BJ (cell line): Measurements from ENCODE around the gene ITGA5. TPM values are rescaled to one million over a fixed set of nuclear protein-coding genes. Genes with fewer than 3 reads are reported as not detected.
A peak's percentile ranks its signal among the peaks of the same experiment; 100 is the strongest.

Experiments used
- CTCF ChIA-PET: fragments of 350-600 bp; formaldehyde crosslinking; extraction: SDS; loops from one replicate; lab custom pipeline; 2021; ENCODE audit warnings: antibody characterized with exemption, inconsistent platforms; lab: Yijun Ruan, JAX
- POLR2A ChIA-PET: fragments of 300-600 bp; sonication (Branson Sonifier 250); formaldehyde crosslinking; extraction: SDS; loops from one replicate; lab custom pipeline; 2021; ENCODE audit warnings: antibody characterized with exemption; lab: Charles Lee
- DNase-seq: peaks from one replicate; pipeline ENCODE4 v3.0.0-alpha.2; 2011; ENCODE audit warnings: low read depth
- H3K27me3 ChIP-seq: 2 replicates; pipeline ENCODE4 v1.6.0; 2011; ENCODE audit warnings: low read length; ENCODE audit not compliant: control insufficient read depth, insufficient read depth
- H3K36me3 ChIP-seq: 2 replicates; pipeline ENCODE4 v1.5.1; 2011; ENCODE audit warnings: low read length; ENCODE audit not compliant: control insufficient read depth, insufficient read depth
- H3K4me3 ChIP-seq: 2 replicates; pipeline ENCODE4 v1.5.1; 2011; ENCODE audit warnings: low read depth, mild to moderate bottlenecking, control low read depth, low read length
- CTCF ChIP-seq: IDR thresholded peaks from 2 replicates; pipeline ENCODE4 v1.5.1; 2011; ENCODE audit warnings: low read depth, mild to moderate bottlenecking, control low read depth, inconsistent platforms, low read length, moderate library complexity; ENCODE audit not compliant: insufficient read depth
- polyA plus RNA-seq: library from polyadenylated mRNA; depleted of rRNA; stranded (reverse); fragments of >200 nt; gene quantifications from 2 replicates; pipeline ENCODE4 v1.2.3, GENCODE V29; 2011

The ITGA5 gene
- polyA plus RNA-seq, 1 experiment, result 375 TPM

GRCh38 chr12:54390668-54391551 lies 28.2 kb downstream of the ITGA5 start:
- Histone ChIP-seq H3K36me3 (peaks cover 12% of the 10 kb centered on the region), H3K27me3 (no peaks in the 10 kb centered on the region), H3K4me3 (no peak overlapping the region)
- DNase-seq, result no peak
- ChIA-PET CTCF (interaction anchor here (1.7 to 5.2 kb wide), 4 partner anchors 9 to 49 kb away, joined by 6 to 53 read pairs (median 22); no protein-coding TSS in a partner anchor), POLR2A (no interaction called here)
- 0 out of 2 replicates have a peak, but pooled peaks have one; percentile 13 for TF ChIP-seq CTCF

GRCh38 chr12:54390176-54390667 lies 28.8 kb downstream of the ITGA5 start:
- DNase-seq, result no peak
- ChIA-PET CTCF (interaction anchor here (2.1 to 5.2 kb wide), 2 partner anchors 10 to 11 kb away, joined by 12 to 53 read pairs; no protein-coding TSS in a partner anchor), POLR2A (no interaction called here)
- TF ChIP-seq CTCF, result no peak
- Histone ChIP-seq H3K4me3 (no peak overlapping the region), H3K27me3 (no peaks in the 10 kb centered on the region), H3K36me3 (peaks cover 10% of the 10 kb centered on the region)

- no peak overlapping the region for H3K4me3 ChIP-seq
- no peak for DNase-seq
- POLR2A ChIA-PET, result no interaction called here
- H3K36me3 ChIP-seq, result peaks cover 5% of the 10 kb centered on the region; the same call in 1 of the 2 replicates
- CTCF ChIA-PET, result interaction anchor here (2.1 to 5.2 kb wide), 2 partner anchors 10 to 11 kb away, joined by 12 to 53 read pairs; no protein-coding TSS in a partner anchor
- no peaks in the 10 kb centered on the region for H3K27me3 ChIP-seq
- TF ChIP-seq CTCF, result no peak
Measured at GRCh38 chr12:54389607-54390175, 29.4 kb downstream of the ITGA5 start.

- CTCF ChIA-PET, result interaction anchor here (2.1 to 5.2 kb wide), 2 partner anchors 10 to 11 kb away, joined by 12 to 53 read pairs; no protein-coding TSS in a partner anchor
- no peak for TF ChIP-seq CTCF
- no peak overlapping the region for H3K4me3 ChIP-seq
Measured at GRCh38 chr12:54389134-54389508, 29.9 kb downstream of the ITGA5 start.

More at GRCh38 chr12:54389134-54389508, 29.9 kb downstream of the ITGA5 start:
- peaks cover 4% of the 10 kb centered on the region; the same call in 1 of the 2 replicates for H3K36me3 ChIP-seq
- POLR2A ChIA-PET, result no interaction called here
- DNase-seq, result no peak
- H3K27me3 ChIP-seq, result no peaks in the 10 kb centered on the region
